Measurements from ENCODE around the gene GIT2. TPM values are rescaled to one million over a fixed set of nuclear protein-coding genes. Genes with fewer than 3 reads are reported as not detected.

GIT2 gene
- total RNA-seq, 4 donors from 2014 or later: 14.1 to 31.9 (median 21.0) TPM

GRCh38 chr12:109998904-109999648 lies 2.9 kb upstream of the GIT2 start, which contains the start of gene ANKRD13A:
ANKRD13A (plus strand) TSS chr12:109999430; CDS start chr12:109999689, 259 bp downstream.
- no peaks in the 10 kb centered on the region for H3K9me3 ChIP-seq
- H3K27me3 ChIP-seq: no peaks in the 10 kb centered on the region
- intact Hi-C loops (cut with DNase I): no loop called here
- peaks cover 4 to 70% (median 40%) of the 10 kb centered on the region in 3 donors for H3K4me1 ChIP-seq
- WGBS, 2 donors: 1% methylated on average over 10 to 18 of the region's 62 CpGs
- peak in 2 of 4 donors; percentile 77 to 90 for TF ChIP-seq POLR2A (IDR thresholded peaks at IDR 0.05)
- TF ChIP-seq, protein P1, sequence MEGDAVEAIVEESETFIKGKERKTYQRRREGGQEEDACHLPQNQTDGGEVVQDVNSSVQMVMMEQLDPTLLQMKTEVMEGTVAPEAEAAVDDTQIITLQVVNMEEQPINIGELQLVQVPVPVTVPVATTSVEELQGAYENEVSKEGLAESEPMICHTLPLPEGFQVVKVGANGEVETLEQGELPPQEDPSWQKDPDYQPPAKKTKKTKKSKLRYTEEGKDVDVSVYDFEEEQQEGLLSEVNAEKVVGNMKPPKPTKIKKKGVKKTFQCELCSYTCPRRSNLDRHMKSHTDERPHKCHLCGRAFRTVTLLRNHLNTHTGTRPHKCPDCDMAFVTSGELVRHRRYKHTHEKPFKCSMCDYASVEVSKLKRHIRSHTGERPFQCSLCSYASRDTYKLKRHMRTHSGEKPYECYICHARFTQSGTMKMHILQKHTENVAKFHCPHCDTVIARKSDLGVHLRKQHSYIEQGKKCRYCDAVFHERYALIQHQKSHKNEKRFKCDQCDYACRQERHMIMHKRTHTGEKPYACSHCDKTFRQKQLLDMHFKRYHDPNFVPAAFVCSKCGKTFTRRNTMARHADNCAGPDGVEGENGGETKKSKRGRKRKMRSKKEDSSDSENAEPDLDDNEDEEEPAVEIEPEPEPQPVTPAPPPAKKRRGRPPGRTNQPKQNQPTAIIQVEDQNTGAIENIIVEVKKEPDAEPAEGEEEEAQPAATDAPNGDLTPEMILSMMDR (IDR thresholded peaks at IDR 0.05): peak in 1 of 6 experiments; percentile 4
- peaks cover 0 to 13% (median 0%) of the 10 kb centered on the region in 3 donors for H3K36me3 ChIP-seq
- peak within 1 kb of the TSS; percentile 80 to 93 (median 92) for H3K27ac ChIP-seq
- peak within 1 kb of the TSS; percentile 75 to 100 (median 79) for H3K4me3 ChIP-seq
- DNase-seq: peak; percentile 75

GRCh38 chr12:109998241-109998903 lies 2.2 kb upstream of the GIT2 start:
- no peaks in the 10 kb centered on the region for H3K9me3 ChIP-seq
- no peaks in the 10 kb centered on the region for H3K27me3 ChIP-seq
- TF ChIP-seq, protein P1 (IDR thresholded peaks at IDR 0.05): no peak
- no peak for TF ChIP-seq POLR2A (IDR thresholded peaks at IDR 0.05)
- intact Hi-C loops (cut with DNase I): no loop called here
- peak overlapping the region; percentile 80 to 93 (median 92) for H3K27ac ChIP-seq
- no peak for DNase-seq
- H3K4me1 ChIP-seq: peaks cover 4 to 75% (median 42%) of the 10 kb centered on the region in 3 donors
- H3K4me3 ChIP-seq: peak overlapping the region; percentile 75 to 100 (median 79)
- 46 to 52% methylated on average over 9 of the region's 9 CpGs for WGBS, 2 donors
- peaks cover 0 to 10% (median 0%) of the 10 kb centered on the region in 3 donors for H3K36me3 ChIP-seq

DNA sequence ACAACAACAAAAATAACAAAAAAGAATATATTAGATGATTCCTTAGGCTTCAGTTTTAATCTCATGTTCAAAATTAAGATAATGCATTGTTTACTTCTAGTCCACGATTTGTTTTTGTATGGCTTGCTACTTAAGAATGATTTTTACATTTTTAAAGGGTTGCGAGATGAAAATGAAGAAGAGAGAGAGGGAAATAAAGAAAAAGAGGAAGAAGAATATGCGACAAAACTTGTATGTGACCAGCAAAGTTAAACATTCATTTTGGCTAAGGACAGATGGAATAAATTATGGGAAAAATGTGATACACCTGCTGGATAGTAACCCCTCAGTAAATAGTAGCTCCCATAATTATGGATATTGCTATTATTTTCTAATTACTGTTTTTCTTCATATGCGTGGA lies 1.2 kb upstream of the GIT2 start:
- peaks cover 4 to 74% (median 38%) of the 10 kb centered on the region in 3 donors for H3K4me1 ChIP-seq
- DNase-seq: no peak
- TF ChIP-seq, protein P1 (IDR thresholded peaks at IDR 0.05): no peak
- TF ChIP-seq POLR2A (IDR thresholded peaks at IDR 0.05): no peak
- 82 to 83% methylated on average over 4 of the region's 4 CpGs for WGBS, 2 donors
- H3K4me3 ChIP-seq: no peak overlapping the region
- intact Hi-C loops (cut with DNase I): no loop called here
- peaks cover 0 to under 1% (median 0%) of the 10 kb centered on the region in 3 donors for H3K36me3 ChIP-seq
- H3K27ac ChIP-seq: no peak overlapping the region
- no peaks in the 10 kb centered on the region for H3K9me3 ChIP-seq
- no peaks in the 10 kb centered on the region for H3K27me3 ChIP-seq

- Histone ChIP-seq H3K9me3 (no peaks in the 10 kb centered on the region), H3K4me1 (peaks cover 4 to 66% (median 30%) of the 10 kb centered on the region in 3 donors), H3K27ac (peak overlapping the region; percentile 84 to 93 (median 92)), H3K4me3 (peak overlapping the region; percentile 84 to 99 (median 96)), H3K27me3 (no peaks in the 10 kb centered on the region), H3K36me3 (peaks cover 0 to 2% (median 0%) of the 10 kb centered on the region in 3 donors)
- intact Hi-C loops (cut with DNase I): no loop called here
- no peak for DNase-seq
- WGBS, 2 donors: 44 to 50% methylated on average over 2 of the region's 2 CpGs
- TF ChIP-seq, protein P1 (IDR thresholded peaks at IDR 0.05): no peak
- TF ChIP-seq POLR2A (IDR thresholded peaks at IDR 0.05): no peak
Measured at GRCh38 chr12:109996483-109996853, 300 bp upstream of the GIT2 start.

DNA sequence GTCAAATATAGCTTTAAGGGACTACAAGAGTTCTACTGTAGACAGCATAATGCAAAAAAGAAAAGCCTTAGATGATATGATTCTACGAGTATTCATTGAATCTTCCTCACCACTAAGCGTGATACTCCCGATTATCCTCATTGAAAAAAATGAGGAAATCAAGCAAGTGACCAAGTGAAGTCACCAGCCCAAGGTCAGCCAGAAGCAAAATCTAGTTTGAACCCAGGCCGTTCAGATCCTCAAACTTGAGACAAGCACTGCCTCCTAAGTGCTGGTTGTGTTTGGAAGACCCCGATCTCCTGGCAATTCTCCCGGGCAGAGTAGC lies 845 bp downstream of the GIT2 start:
- intact Hi-C loops (cut with DNase I): no loop called here
- Histone ChIP-seq H3K36me3 (peaks cover 0 to 13% (median 0%) of the 10 kb centered on the region in 3 donors), H3K4me3 (peak overlapping the region; percentile 84 to 99 (median 96)), H3K27ac (peak overlapping the region; percentile 84 to 93 (median 92)), H3K27me3 (no peaks in the 10 kb centered on the region), H3K9me3 (no peaks in the 10 kb centered on the region), H3K4me1 (peaks cover 2 to 54% (median 23%) of the 10 kb centered on the region in 3 donors)
- TF ChIP-seq, protein P1 (IDR thresholded peaks at IDR 0.05): no peak
- TF ChIP-seq POLR2A (IDR thresholded peaks at IDR 0.05): no peak
- WGBS, 2 donors: 0% methylated on average over 4 to 6 of the region's 6 CpGs
- no peak for DNase-seq

All from esophagus squamous epithelium (tissue), 5 donors.